Brain microvascular endothelial cell (primary cell): ENCODE data around the gene MAP2K1.

Experiments used
- DNase-seq: peaks from one replicate; pipeline ENCODE4 v3.0.0-alpha.2; 2020
- H3K27ac ChIP-seq: fragments of 250-450 bp; sonication (Bioruptor Pico); 2 replicates; pipeline ENCODE4 v1.5.1; 2020; ENCODE audit warnings: mild to moderate bottlenecking, moderate library complexity
- H3K27me3 ChIP-seq: fragments of 250-450 bp; sonication (Bioruptor Pico); replicated peaks from 2 replicates; pipeline ENCODE4 v1.5.1; 2020; ENCODE audit warnings: mild to moderate bottlenecking
- H3K36me3 ChIP-seq: fragments of 250-450 bp; sonication (Bioruptor Pico); replicated peaks from 2 replicates; pipeline ENCODE4 v1.5.1; 2020; ENCODE audit warnings: mild to moderate bottlenecking
- H3K4me3 ChIP-seq: 2 replicates; pipeline ENCODE4 v1.5.1; 2011; ENCODE audit warnings: low read depth, mild to moderate bottlenecking, control low read depth, low read length, moderate library complexity
- CTCF ChIP-seq: IDR thresholded peaks from 2 replicates; pipeline ENCODE4 v1.5.1; 2011; ENCODE audit warnings: low read depth, mild to moderate bottlenecking, moderate library complexity, low read length, control low read depth, inconsistent platforms; ENCODE audit errors: missing control alignments
- in situ Hi-C: cut with HindIII; loops from 2 replicates; pipeline ENCODE4 v1.10.0; 2017; ENCODE audit warnings: low sequenced_read_pairs, low pct_ligation_motif_present

Gene MAP2K1

DNA sequence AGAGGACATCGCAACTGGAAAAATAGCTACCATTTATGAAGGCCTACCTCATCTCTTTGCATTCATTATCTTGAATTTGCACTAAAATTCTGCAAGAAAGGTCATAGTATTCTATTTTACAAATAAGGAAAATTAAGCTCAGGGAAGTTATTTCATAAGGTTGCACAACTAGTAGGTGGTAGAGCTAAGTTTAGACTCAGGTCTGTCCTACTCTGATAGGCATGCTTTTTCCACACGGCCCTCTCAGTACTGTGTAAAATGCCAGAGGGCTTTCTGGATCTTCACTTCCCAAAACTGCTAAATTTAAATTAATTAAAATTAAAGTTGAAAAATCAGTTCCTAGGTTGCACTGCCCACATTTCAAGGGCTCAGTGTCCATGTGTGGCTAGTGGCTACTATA lies 18.3 kb downstream of the MAP2K1 start:
- Histone ChIP-seq H3K27me3 (no peaks in the 10 kb centered on the region), H3K4me3 (no peak overlapping the region), H3K27ac (no peak overlapping the region), H3K36me3 (no peaks in the 10 kb centered on the region)
- in situ Hi-C loops: no loop called here
- no peak for DNase-seq
- no peak for TF ChIP-seq CTCF

GRCh38 chr15:66405615-66406014 lies 18.9 kb downstream of the MAP2K1 start:
- Histone ChIP-seq H3K27me3 (no peaks in the 10 kb centered on the region), H3K27ac (no peak overlapping the region), H3K36me3 (no peaks in the 10 kb centered on the region), H3K4me3 (no peak overlapping the region)
- in situ Hi-C loops: no loop called here
- no peak for DNase-seq
- no peak for TF ChIP-seq CTCF

DNA sequence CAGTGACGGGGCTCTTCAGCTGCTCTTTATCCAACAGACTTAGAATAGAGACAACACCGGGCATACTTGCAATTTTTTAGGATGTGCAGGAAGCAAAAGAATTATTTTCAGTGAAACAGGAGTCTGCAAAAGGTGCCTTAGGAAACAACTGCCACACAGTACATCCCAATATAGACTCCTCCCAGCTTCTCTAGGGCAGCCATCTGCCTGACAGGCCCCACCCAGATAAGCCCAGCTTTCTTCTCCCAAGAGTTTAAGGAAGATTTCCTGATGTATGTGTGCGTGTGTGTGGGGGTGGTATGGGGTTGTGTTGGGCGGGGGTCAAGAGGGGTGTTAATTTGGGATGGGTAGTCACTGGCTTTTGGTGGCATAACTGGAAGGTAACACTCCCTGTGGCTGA lies 21.5 kb downstream of the MAP2K1 start:
- no peaks in the 10 kb centered on the region for H3K36me3 ChIP-seq
- H3K27me3 ChIP-seq: no peaks in the 10 kb centered on the region
- in situ Hi-C loops: no loop called here
- H3K27ac ChIP-seq: no peak overlapping the region
- no peak for TF ChIP-seq CTCF
- no peak overlapping the region for H3K4me3 ChIP-seq
- DNase-seq: no peak

GRCh38 chr15:66408675-66409282 lies 22.1 kb downstream of the MAP2K1 start:
- TF ChIP-seq CTCF: no peak
- in situ Hi-C loops: no loop called here

DNA sequence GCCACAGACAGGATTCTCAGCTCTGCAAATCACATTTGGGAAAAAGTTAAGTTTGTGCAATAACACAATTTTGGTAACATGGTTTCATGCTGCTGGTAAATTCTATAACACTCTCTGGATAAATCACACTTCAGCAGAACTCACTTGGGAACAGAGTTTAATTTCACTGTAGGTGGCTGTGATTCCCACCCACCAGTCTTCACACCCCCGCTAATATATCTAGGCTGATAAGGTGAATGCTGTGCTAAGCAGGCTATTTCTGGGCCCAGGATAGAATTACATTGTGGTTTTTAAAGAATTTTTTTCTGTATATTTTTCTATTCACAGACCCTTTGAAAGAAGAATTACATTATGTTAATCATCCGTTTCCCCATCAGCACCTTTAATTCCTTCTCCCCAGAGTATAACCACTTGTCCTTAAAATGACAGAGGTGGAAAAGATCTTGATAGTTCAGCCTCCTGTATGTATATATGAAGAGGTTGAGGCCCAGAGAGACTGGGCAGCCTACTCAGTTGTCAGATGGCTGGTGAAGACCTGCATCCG lies 22.9 kb downstream of the MAP2K1 start:
- Histone ChIP-seq H3K27ac (no peak overlapping the region), H3K36me3 (no peaks in the 10 kb centered on the region), H3K4me3 (no peak overlapping the region), H3K27me3 (no peaks in the 10 kb centered on the region)
- no peak for TF ChIP-seq CTCF
- in situ Hi-C loops: no loop called here
- no peak for DNase-seq

More at GRCh38 chr15:66408675-66409282, 22.1 kb downstream of the MAP2K1 start:
- no peaks in the 10 kb centered on the region for H3K36me3 ChIP-seq
- H3K27ac ChIP-seq: no peak overlapping the region
- no peak for DNase-seq
- no peaks in the 10 kb centered on the region for H3K27me3 ChIP-seq
- no peak overlapping the region for H3K4me3 ChIP-seq

DNA sequence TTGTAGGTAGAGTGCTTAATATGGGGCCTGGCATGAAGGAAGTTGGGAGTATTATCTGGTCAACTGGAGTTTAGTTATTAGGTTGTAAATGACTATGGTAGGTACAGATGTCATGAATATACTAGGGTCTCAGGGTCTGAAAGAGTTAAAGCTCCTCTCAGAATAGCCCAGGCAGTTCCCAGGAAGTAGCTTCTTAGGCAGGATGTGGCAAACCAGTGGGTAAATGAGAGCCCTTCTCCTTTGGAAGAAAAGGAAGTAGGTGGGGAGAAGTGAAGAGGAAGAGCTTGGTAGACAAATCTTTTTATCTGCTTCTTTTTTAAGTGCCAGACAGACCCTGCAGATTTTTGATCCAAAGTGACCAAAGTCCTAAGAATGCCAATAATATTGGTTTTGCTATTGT lies 24.5 kb downstream of the MAP2K1 start:
- H3K27ac ChIP-seq: no peak overlapping the region
- in situ Hi-C loops: no loop called here
- TF ChIP-seq CTCF: no peak

More for the DNA sequence above, 24.5 kb downstream of the MAP2K1 start:
- no peak for DNase-seq
- H3K36me3 ChIP-seq: no peaks in the 10 kb centered on the region
- no peaks in the 10 kb centered on the region for H3K27me3 ChIP-seq
- H3K4me3 ChIP-seq: no peak overlapping the region
